ENCODE measurements around the gene FSCN2. TPM values are rescaled to one million over a fixed set of nuclear protein-coding genes. Genes with fewer than 3 reads are reported as not detected.

Gene FSCN2
- polyA plus RNA-seq, 4 donors, result 1.2 to 1.3 TPM; not detected in 2

GRCh38 chr17:81514489-81514738 is 13.8 kb upstream of the FSCN2 start:
- Histone ChIP-seq H3K27ac (ENCODE audit: low read depth in 1 of 3, low read length in 2 of 3) (peak overlapping the region; percentile 100), H3K9me3 (ENCODE audit: control insufficient read depth in 2 of 2, insufficient read depth in 1 of 2, low read depth in 1 of 2, low read length in 1 of 2) (no peaks in the 10 kb centered on the region), H3K4me3 (ENCODE audit: low read depth in 1 of 3, low read length in 3 of 3) (peak overlapping the region; percentile 65 to 84 (median 80)), H3K27me3 (ENCODE audit: control insufficient read depth in 3 of 3, insufficient read depth in 3 of 3, low read length in 3 of 3) (no peaks in the 10 kb centered on the region), H3K36me3 (ENCODE audit: control insufficient read depth in 3 of 3, insufficient read depth in 2 of 3, low read depth in 1 of 3, low read length in 3 of 3) (peaks cover 13 to 53% (median 15%) of the 10 kb centered on the region in 3 donors), H3K4me1 (ENCODE audit: control insufficient read depth in 3 of 3, insufficient read depth in 2 of 3, low read depth in 1 of 3, low read length in 2 of 3) (peaks cover 0 to 26% (median 9%) of the 10 kb centered on the region in 3 donors)
- WGBS, 3 donors, result 0 to 1% (median 0%) methylated on average over 15 to 34 of the region's 34 CpGs
- no peak for DNase-seq
- FAIRE-seq, result no peak

- H3K36me3 ChIP-seq (ENCODE audit: control insufficient read depth in 3 of 3, insufficient read depth in 2 of 3, low read depth in 1 of 3, low read length in 3 of 3), result peaks cover 10 to 48% (median 15%) of the 10 kb centered on the region in 3 donors
- H3K4me1 ChIP-seq (ENCODE audit: control insufficient read depth in 3 of 3, insufficient read depth in 2 of 3, low read depth in 1 of 3, low read length in 2 of 3), result peaks cover 0 to 31% (median 9%) of the 10 kb centered on the region in 3 donors
- H3K9me3 ChIP-seq (ENCODE audit: control insufficient read depth in 2 of 2, insufficient read depth in 1 of 2, low read depth in 1 of 2, low read length in 1 of 2), result no peaks in the 10 kb centered on the region
- DNase-seq (peak; percentile 86 to 93), FAIRE-seq (no peak)
- peak overlapping the region; percentile 100 for H3K27ac ChIP-seq (ENCODE audit: low read depth in 1 of 3, low read length in 2 of 3)
- peaks cover 0 to 3% (median 0%) of the 10 kb centered on the region in 3 donors for H3K27me3 ChIP-seq (ENCODE audit: control insufficient read depth in 3 of 3, insufficient read depth in 3 of 3, low read length in 3 of 3)
- peak overlapping the region; percentile 65 to 84 (median 80) for H3K4me3 ChIP-seq (ENCODE audit: low read depth in 1 of 3, low read length in 3 of 3)
- WGBS, 3 donors, result 0 to 1% (median 1%) methylated on average over 26 to 82 of the region's 82 CpGs
These were observed 13.2 kb upstream of the FSCN2 start for GRCh38 chr17:81514739-81515529.

GRCh38 chr17:81515530-81516041 is 12.6 kb upstream of the FSCN2 start:
- no peaks in the 10 kb centered on the region for H3K9me3 ChIP-seq (ENCODE audit: control insufficient read depth in 2 of 2, insufficient read depth in 1 of 2, low read depth in 1 of 2, low read length in 1 of 2)
- peak overlapping the region; percentile 100 for H3K27ac ChIP-seq (ENCODE audit: low read depth in 1 of 3, low read length in 2 of 3)
- FAIRE-seq (no peak), DNase-seq (no peak)
- peak overlapping the region; percentile 65 to 84 (median 80) for H3K4me3 ChIP-seq (ENCODE audit: low read depth in 1 of 3, low read length in 3 of 3)
- peaks cover 9 to 41% (median 10%) of the 10 kb centered on the region in 3 donors for H3K36me3 ChIP-seq (ENCODE audit: control insufficient read depth in 3 of 3, insufficient read depth in 2 of 3, low read depth in 1 of 3, low read length in 3 of 3)
- H3K27me3 ChIP-seq (ENCODE audit: control insufficient read depth in 3 of 3, insufficient read depth in 3 of 3, low read length in 3 of 3), result peaks cover 0 to 5% (median 0%) of the 10 kb centered on the region in 3 donors
- WGBS, 3 donors, result 50 to 56% (median 55%) methylated on average over 19 of the region's 19 CpGs
- H3K4me1 ChIP-seq (ENCODE audit: control insufficient read depth in 3 of 3, insufficient read depth in 2 of 3, low read depth in 1 of 3, low read length in 2 of 3), result peaks cover 0 to 36% (median 9%) of the 10 kb centered on the region in 3 donors

GRCh38 chr17:81516439-81516838 is 11.7 kb upstream of the FSCN2 start:
- DNase-seq (no peak), FAIRE-seq (no peak)
- peaks cover 0 to 36% (median 9%) of the 10 kb centered on the region in 3 donors for H3K4me1 ChIP-seq (ENCODE audit: control insufficient read depth in 3 of 3, insufficient read depth in 2 of 3, low read depth in 1 of 3, low read length in 2 of 3)
- H3K4me3 ChIP-seq (ENCODE audit: low read depth in 1 of 3, low read length in 3 of 3), result peak overlapping the region in 1 of 3 donors; percentile 13
- H3K27ac ChIP-seq (ENCODE audit: low read depth in 1 of 3, low read length in 2 of 3), result peak overlapping the region in 2 of 3 donors; percentile 45 to 100
- no peaks in the 10 kb centered on the region for H3K9me3 ChIP-seq (ENCODE audit: control insufficient read depth in 2 of 2, insufficient read depth in 1 of 2, low read depth in 1 of 2, low read length in 1 of 2)
- peaks cover 0 to 5% (median 0%) of the 10 kb centered on the region in 3 donors for H3K27me3 ChIP-seq (ENCODE audit: control insufficient read depth in 3 of 3, insufficient read depth in 3 of 3, low read length in 3 of 3)
- H3K36me3 ChIP-seq (ENCODE audit: control insufficient read depth in 3 of 3, insufficient read depth in 2 of 3, low read depth in 1 of 3, low read length in 3 of 3), result peaks cover under 1 to 33% (median 5%) of the 10 kb centered on the region in 3 donors
- WGBS, 3 donors, result 71 to 84% (median 71%) methylated on average over 4 of the region's 4 CpGs

GRCh38 chr17:81517009-81517338 is 11.2 kb upstream of the FSCN2 start:
- no peak overlapping the region for H3K4me3 ChIP-seq (ENCODE audit: low read depth in 1 of 3, low read length in 3 of 3)
- H3K27ac ChIP-seq (ENCODE audit: low read depth in 1 of 3, low read length in 2 of 3), result peak overlapping the region in 1 of 3 donors; percentile 28
- no peaks in the 10 kb centered on the region for H3K9me3 ChIP-seq (ENCODE audit: control insufficient read depth in 2 of 2, insufficient read depth in 1 of 2, low read depth in 1 of 2, low read length in 1 of 2)
- 76 to 91% (median 87%) methylated on average over 8 to 9 of the region's 9 CpGs for WGBS, 3 donors
- peaks cover 0 to 27% (median 0%) of the 10 kb centered on the region in 3 donors for H3K36me3 ChIP-seq (ENCODE audit: control insufficient read depth in 3 of 3, insufficient read depth in 2 of 3, low read depth in 1 of 3, low read length in 3 of 3)
- FAIRE-seq (no peak), DNase-seq (no peak)
- peaks cover 0 to 36% (median 9%) of the 10 kb centered on the region in 3 donors for H3K4me1 ChIP-seq (ENCODE audit: control insufficient read depth in 3 of 3, insufficient read depth in 2 of 3, low read depth in 1 of 3, low read length in 2 of 3)
- H3K27me3 ChIP-seq (ENCODE audit: control insufficient read depth in 3 of 3, insufficient read depth in 3 of 3, low read length in 3 of 3), result peaks cover 0 to 5% (median 0%) of the 10 kb centered on the region in 3 donors

GRCh38 chr17:81517339-81518112 is 10.7 kb upstream of the FSCN2 start:
- Histone ChIP-seq H3K4me3 (ENCODE audit: low read depth in 1 of 3, low read length in 3 of 3) (no peak overlapping the region), H3K27ac (ENCODE audit: low read depth in 1 of 3, low read length in 2 of 3) (peak overlapping the region in 2 of 3 donors; percentile 35 to 81)
- FAIRE-seq, result no peak

GRCh38 chr17:81518113-81518784 is 9.9 kb upstream of the FSCN2 start:
- no peak for DNase-seq
- 14 to 34% (median 27%) methylated on average over 22 to 24 of the region's 24 CpGs for WGBS, 3 donors
- Histone ChIP-seq H3K36me3 (ENCODE audit: control insufficient read depth in 3 of 3, insufficient read depth in 2 of 3, low read depth in 1 of 3, low read length in 3 of 3) (peaks cover 0 to 24% (median 0%) of the 10 kb centered on the region in 3 donors), H3K4me1 (ENCODE audit: control insufficient read depth in 3 of 3, insufficient read depth in 2 of 3, low read depth in 1 of 3, low read length in 2 of 3) (peaks cover 0 to 40% (median 9%) of the 10 kb centered on the region in 3 donors), H3K9me3 (ENCODE audit: control insufficient read depth in 2 of 2, insufficient read depth in 1 of 2, low read depth in 1 of 2, low read length in 1 of 2) (no peaks in the 10 kb centered on the region), H3K4me3 (ENCODE audit: low read depth in 1 of 3, low read length in 3 of 3) (peak overlapping the region in 2 of 3 donors; percentile 23 to 70), H3K27me3 (ENCODE audit: control insufficient read depth in 3 of 3, insufficient read depth in 3 of 3, low read length in 3 of 3) (peaks cover 0 to 5% (median 0%) of the 10 kb centered on the region in 3 donors), H3K27ac (ENCODE audit: low read depth in 1 of 3, low read length in 2 of 3) (peak overlapping the region; percentile 23 to 94 (median 81))
- no peak for FAIRE-seq

More at GRCh38 chr17:81517339-81518112, 10.7 kb upstream of the FSCN2 start:
- WGBS, 3 donors, result 54 to 77% (median 77%) methylated on average over 22 to 24 of the region's 24 CpGs
- peaks cover 0 to 5% (median 0%) of the 10 kb centered on the region in 3 donors for H3K27me3 ChIP-seq (ENCODE audit: control insufficient read depth in 3 of 3, insufficient read depth in 3 of 3, low read length in 3 of 3)
- no peaks in the 10 kb centered on the region for H3K9me3 ChIP-seq (ENCODE audit: control insufficient read depth in 2 of 2, insufficient read depth in 1 of 2, low read depth in 1 of 2, low read length in 1 of 2)
- DNase-seq, result no peak
- peaks cover 0 to 24% (median 0%) of the 10 kb centered on the region in 3 donors for H3K36me3 ChIP-seq (ENCODE audit: control insufficient read depth in 3 of 3, insufficient read depth in 2 of 3, low read depth in 1 of 3, low read length in 3 of 3)
- peaks cover 0 to 36% (median 9%) of the 10 kb centered on the region in 3 donors for H3K4me1 ChIP-seq (ENCODE audit: control insufficient read depth in 3 of 3, insufficient read depth in 2 of 3, low read depth in 1 of 3, low read length in 2 of 3)
